ENCODE measurements around the gene CUTC.

DNA sequence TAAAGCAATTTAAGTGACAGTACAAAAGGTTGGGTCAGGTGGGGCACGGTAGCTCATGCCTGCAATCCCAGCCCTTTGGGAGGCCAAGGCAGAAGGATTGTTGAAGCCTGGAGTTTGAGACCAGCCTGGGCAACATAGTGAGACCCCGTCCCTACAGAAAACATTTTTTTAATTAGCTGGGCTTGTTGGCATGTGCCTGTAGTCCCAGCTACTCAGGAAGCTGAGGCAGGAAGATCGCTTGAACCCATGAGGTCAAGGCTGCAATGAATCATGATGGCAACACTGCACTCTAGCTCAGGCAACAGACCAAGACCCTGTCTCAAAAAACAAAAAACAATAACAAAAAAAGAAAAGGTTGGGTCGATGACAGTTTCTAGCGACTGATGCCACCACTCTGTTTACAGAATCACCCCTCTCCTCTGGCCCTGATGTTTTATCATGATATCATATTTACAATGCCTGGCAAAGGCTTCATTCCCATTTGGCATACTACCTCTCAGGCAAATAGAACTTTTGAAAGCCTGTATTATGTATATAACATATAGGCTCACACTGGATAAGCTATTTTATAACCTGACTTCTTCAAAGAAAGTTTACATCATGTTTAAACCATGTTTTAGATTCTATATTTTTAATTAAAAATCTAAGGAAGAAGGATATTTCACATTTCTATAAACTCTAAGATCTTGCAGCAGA, 49.8 kb downstream of the CUTC start:
- TF ChIP-seq SMC3 (IDR thresholded peaks at IDR 0.05; ENCODE audit: low read depth, low read length): no peak
- no peak for TF ChIP-seq POLR2AphosphoS5 (IDR thresholded peaks at IDR 0.05; ENCODE audit: low read depth, low read length)
- TF ChIP-seq, protein P1, sequence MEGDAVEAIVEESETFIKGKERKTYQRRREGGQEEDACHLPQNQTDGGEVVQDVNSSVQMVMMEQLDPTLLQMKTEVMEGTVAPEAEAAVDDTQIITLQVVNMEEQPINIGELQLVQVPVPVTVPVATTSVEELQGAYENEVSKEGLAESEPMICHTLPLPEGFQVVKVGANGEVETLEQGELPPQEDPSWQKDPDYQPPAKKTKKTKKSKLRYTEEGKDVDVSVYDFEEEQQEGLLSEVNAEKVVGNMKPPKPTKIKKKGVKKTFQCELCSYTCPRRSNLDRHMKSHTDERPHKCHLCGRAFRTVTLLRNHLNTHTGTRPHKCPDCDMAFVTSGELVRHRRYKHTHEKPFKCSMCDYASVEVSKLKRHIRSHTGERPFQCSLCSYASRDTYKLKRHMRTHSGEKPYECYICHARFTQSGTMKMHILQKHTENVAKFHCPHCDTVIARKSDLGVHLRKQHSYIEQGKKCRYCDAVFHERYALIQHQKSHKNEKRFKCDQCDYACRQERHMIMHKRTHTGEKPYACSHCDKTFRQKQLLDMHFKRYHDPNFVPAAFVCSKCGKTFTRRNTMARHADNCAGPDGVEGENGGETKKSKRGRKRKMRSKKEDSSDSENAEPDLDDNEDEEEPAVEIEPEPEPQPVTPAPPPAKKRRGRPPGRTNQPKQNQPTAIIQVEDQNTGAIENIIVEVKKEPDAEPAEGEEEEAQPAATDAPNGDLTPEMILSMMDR (IDR thresholded peaks at IDR 0.05): no peak
- no peak for TF ChIP-seq EZH2phosphoT487 (IDR thresholded peaks at IDR 0.05; ENCODE audit: borderline replicate concordance, low read depth)
- no peak for TF ChIP-seq MXI1 (IDR thresholded peaks at IDR 0.05; ENCODE audit: low read depth, low read length)
- no peak for TF ChIP-seq GABPA (IDR thresholded peaks at IDR 0.05; ENCODE audit: low read depth)
- TF ChIP-seq RAD21 (IDR thresholded peaks at IDR 0.05; ENCODE audit: low read length): no peak
- no peak for TF ChIP-seq JUND (IDR thresholded peaks at IDR 0.05)
- TF ChIP-seq MEF2A (IDR thresholded peaks at IDR 0.05; ENCODE audit: borderline replicate concordance, low read depth): no peak
- TF ChIP-seq, protein P2, sequence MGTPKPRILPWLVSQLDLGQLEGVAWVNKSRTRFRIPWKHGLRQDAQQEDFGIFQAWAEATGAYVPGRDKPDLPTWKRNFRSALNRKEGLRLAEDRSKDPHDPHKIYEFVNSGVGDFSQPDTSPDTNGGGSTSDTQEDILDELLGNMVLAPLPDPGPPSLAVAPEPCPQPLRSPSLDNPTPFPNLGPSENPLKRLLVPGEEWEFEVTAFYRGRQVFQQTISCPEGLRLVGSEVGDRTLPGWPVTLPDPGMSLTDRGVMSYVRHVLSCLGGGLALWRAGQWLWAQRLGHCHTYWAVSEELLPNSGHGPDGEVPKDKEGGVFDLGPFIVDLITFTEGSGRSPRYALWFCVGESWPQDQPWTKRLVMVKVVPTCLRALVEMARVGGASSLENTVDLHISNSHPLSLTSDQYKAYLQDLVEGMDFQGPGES (IDR thresholded peaks at IDR 0.05; ENCODE audit: low read depth, low read length): no peak
- no peak for TF ChIP-seq ELF1 (IDR thresholded peaks at IDR 0.05)
- TF ChIP-seq EP300 (IDR thresholded peaks at IDR 0.05; ENCODE audit: borderline replicate concordance in 1 of 2, low read depth in 1 of 2, low read length in 1 of 2): no peak
- TF ChIP-seq, protein P3, sequence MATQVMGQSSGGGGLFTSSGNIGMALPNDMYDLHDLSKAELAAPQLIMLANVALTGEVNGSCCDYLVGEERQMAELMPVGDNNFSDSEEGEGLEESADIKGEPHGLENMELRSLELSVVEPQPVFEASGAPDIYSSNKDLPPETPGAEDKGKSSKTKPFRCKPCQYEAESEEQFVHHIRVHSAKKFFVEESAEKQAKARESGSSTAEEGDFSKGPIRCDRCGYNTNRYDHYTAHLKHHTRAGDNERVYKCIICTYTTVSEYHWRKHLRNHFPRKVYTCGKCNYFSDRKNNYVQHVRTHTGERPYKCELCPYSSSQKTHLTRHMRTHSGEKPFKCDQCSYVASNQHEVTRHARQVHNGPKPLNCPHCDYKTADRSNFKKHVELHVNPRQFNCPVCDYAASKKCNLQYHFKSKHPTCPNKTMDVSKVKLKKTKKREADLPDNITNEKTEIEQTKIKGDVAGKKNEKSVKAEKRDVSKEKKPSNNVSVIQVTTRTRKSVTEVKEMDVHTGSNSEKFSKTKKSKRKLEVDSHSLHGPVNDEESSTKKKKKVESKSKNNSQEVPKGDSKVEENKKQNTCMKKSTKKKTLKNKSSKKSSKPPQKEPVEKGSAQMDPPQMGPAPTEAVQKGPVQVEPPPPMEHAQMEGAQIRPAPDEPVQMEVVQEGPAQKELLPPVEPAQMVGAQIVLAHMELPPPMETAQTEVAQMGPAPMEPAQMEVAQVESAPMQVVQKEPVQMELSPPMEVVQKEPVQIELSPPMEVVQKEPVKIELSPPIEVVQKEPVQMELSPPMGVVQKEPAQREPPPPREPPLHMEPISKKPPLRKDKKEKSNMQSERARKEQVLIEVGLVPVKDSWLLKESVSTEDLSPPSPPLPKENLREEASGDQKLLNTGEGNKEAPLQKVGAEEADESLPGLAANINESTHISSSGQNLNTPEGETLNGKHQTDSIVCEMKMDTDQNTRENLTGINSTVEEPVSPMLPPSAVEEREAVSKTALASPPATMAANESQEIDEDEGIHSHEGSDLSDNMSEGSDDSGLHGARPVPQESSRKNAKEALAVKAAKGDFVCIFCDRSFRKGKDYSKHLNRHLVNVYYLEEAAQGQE (IDR thresholded peaks at IDR 0.05; ENCODE audit: low read depth, low read length): no peak
- no peak for TF ChIP-seq SIN3A (IDR thresholded peaks at IDR 0.05; ENCODE audit: borderline replicate concordance, low read depth, low read length)

Data from SK-N-SH (cell line).